Urothelium cell line (cell line): ENCODE data around the gene CEBPZOS.
A peak's percentile ranks its signal among the peaks of the same experiment; 100 is the strongest.
"Not testable (repeated sequence)": the region's sequence is repeated elsewhere in the genome, so short reads cannot be mapped to it uniquely, and the experiment has no call there.

Experiments
- DNase-seq: peaks from one replicate; pipeline ENCODE4 v3.0.0; 2011; ENCODE audit warnings: low spot score, mixed read lengths
- FAIRE-seq: peaks from 2 replicates; lab custom pipeline; 2011; peaks lifted over from hg19 to GRCh38; lab: Jason Lieb, UNC

The CEBPZOS gene

DNA sequence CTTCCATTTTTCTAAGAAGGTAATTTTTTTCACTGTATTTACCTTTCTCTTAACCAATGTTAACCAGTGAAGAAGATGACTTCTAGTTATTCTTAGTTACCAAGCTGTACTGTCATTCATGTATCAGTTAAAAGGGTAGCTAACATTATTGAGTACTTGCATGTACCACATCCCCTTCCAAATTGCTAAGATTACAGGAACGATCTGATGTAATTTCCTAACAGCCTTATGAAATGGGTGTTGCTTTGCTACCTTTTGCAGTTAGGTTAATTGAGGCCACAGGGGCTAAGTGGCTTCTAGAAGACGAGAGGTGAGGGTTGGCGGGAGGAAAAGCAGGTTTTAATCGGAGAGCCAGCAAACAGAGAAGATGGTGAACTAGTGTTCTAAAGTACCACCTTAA is 6.0 kb upstream of the CEBPZOS start:
- no peak for FAIRE-seq
- no peak for DNase-seq

DNA sequence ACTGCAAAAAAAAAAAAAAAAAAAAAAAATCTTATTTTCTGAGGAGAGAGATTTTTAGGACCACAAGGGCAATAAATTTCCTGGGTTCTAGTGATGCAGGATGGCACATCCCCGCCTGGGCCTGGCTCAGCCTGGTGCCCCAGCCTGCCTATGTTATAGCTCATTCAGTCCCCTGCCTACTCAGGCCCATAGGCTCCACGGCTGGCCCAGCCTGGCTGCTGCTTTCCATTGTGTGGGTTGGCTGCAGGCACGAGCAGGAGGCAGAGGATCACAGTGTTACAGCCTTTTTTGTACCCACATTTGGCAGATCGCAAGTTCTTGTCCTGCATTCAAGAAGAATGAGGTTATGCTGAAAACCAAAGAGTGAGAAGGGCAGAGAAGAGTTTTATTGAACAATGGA is 5.0 kb upstream of the CEBPZOS start:
- no peak for FAIRE-seq
- no peak for DNase-seq

DNA sequence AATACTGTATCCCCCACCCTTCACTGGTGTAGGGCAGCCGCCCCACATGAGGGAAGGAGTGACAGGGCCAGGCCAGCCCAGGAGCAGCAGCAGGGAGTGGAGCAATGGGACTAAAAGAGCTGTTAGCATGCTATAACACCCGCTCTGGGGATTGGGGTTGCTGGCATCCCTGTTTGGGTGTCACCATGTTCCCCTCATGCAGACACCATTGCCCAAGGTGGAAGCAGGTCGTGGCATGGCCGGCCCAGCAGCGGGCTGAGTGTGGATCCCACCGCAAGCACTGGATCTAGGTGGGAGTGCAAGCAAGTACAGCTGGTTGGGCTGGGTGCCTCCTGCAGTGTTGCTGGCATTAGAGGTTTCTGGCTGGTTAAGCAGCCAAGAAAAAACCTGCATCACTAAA is 4.5 kb upstream of the CEBPZOS start:
- FAIRE-seq (no peak), DNase-seq (no peak)

DNA sequence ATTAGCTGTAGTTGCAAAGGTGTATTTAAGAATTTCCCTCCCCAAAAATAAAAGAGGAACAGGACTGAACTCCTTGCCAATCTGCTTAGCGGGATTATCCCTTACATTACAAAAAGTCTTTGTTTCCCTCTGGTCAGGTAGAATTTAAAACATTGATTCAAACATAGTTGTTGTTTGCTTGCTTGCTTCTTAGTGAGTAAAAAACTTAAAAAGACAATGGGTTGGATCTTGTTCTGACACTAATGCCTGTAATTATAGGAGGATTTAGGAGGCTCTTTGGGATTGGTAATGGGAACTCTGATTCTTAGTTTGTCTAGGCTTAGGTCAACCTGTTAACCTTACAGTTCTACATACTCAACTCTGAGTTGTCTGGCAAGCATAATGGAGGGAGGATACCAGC is 3.7 kb upstream of the CEBPZOS start:
- FAIRE-seq (no peak), DNase-seq (no peak)

DNA sequence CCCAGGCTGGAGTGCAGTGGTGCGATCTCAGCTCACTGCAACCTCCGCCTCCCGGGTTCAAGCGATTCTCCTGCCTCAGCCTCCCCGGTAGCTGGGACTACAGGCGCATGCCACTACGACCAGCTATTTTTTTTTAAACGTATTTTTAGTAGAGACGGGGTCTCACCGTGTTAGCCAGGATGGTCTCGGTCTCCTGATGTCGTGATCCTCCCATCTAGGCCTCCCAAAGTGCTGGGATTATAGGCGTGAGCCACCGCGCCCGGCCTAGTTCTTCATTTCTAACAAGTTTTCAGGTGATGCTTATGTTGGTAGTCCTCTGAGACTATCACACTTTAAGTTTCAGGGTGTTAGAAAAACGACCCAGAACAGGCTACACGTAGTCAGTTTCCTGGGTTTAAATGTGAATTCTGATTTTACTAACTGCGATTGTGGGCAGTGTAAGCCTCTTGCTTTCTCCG is 405 bp upstream of the CEBPZOS start:
- not testable (repeated sequence) for DNase-seq, FAIRE-seq

DNA sequence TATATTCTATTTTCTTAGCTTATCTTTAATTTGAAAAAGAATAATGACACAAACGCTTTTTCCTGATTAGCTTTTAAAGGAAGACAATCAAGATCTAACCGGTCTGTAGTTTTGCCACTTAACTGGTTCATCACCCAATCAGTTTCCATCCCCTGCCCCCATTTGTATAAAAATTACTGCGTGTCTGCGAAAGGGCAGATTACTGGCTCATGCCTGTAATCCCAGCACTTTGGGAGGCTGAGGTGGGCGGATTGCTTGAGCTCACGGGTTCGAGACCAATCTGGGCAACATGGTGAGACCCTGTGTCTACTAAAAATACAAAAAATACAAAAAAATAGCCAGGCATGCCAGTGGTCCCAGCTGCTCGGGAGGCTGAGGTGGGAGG is 2.4 kb downstream of the CEBPZOS start:
- DNase-seq (no peak), FAIRE-seq (no peak)

DNA sequence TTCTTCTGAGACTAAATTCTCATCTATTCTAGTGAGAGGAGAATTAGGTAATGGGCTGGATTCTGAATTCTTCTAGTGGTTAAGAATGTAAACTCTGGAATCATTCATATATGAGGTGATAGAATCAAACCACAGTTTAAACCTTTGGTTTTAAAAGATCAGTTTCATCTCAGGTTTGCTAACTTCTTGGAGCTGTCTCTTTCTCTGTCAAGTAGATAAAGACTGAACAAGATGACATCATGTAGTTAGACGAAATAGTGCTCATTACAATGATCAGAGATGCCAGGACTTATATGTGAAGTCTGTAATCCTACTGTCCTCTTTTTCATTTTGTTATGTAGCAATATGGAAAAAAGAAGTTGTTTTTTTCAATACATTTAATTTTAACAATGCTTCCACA is 4.9 kb downstream of the CEBPZOS start:
- no peak for FAIRE-seq
- no peak for DNase-seq

DNA sequence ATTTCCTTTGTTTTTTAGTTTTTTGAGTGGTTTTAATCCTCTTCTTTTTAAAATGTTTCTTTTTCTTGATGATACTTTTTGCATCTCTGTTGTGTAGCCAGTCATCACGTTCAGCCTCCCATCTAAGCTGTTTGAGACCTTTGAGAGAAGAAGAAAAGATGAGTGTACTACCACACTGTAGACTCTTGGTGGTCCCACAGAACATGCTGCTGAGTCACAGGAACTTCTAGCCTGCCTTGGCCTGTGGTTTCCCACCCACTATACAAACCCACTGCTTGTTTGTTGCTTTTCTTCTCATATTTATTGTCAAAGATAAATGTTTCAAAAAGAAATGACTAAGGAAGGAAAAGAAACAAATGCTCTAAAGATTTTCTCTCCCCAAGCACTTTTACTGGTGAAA is 5.5 kb downstream of the CEBPZOS start:
- no peak for DNase-seq

DNA sequence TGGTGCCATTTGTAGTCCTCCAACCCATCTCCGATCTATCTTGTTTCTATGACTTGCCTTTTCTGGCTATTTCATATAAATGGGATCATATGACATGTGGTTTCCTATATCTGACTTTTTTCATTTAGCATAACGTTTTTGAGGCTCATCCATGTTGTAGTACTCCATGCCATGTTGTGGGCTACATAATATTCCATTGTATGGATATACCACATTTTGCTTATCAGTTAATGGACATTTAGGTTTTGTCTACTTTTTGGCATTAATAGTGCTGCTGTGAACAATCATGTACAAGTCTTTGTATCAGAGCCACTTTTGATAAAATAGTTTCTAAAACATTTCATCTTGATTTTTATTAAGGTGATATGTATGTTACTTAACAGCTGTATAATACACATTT is 7.4 kb downstream of the CEBPZOS start:
- DNase-seq = no peak

More for the DNA sequence above, 5.5 kb downstream of the CEBPZOS start:
- FAIRE-seq = no peak

DNA sequence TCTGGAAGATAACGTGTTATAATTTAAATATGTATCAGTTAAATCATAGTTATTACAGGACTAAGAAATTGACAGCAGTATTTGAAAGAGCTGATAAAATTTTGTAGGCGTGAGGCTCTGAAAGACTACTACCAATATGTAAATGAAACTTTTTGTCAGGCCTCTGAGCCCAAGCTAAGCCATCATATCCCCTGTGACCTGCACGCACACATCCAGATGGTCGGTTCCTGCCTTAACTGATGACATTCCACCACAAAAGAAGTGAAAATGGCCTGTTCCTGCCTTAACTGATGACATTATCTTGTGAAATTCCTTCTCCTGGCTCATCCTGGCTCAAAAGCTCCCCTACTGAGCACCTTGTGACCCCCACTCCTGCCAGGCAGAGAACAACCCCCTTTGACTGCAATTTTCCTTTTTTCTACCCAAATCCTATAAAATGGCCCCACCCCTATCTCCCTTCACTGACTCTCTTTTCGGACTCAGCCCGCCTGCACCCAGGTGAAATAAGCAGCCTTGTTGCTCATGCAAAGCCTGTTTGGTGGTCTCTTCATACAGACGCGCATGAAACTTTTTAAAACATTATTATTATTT is 8.9 kb downstream of the CEBPZOS start:
- not testable (repeated sequence) for DNase-seq, FAIRE-seq

More for the DNA sequence above, 7.4 kb downstream of the CEBPZOS start:
- FAIRE-seq = no peak

DNA sequence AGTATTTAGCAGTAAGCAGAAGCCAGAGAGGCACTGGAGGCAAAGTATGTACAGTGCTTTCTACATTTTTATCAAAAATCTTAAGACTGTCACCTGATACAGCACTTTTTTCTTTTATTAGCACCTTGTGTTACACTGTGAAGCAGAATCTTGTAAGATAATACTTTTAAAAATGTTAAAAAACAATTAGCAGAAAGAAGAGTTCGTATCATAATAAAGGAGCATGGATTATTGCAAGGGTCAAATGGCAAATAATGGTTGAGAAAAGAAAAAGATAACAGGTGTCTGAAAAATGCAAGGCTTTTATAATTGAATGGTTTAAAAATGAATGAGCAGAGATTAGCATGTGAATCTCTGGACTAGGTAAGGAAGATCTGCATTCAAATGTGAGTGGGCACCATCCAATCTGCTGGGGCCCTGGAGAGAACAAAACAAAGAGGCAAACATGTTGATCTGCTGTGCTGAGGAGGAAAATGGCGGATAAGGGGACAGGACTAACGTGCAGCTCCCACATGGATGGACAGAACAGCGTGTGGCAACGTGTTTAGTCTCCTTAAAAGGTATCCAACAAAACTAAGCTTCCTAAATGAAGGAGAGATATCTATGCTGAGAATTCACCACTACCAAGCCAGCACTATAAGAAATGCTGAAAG is 9.5 kb downstream of the CEBPZOS start:
- FAIRE-seq = no peak
- DNase-seq = no peak

DNA sequence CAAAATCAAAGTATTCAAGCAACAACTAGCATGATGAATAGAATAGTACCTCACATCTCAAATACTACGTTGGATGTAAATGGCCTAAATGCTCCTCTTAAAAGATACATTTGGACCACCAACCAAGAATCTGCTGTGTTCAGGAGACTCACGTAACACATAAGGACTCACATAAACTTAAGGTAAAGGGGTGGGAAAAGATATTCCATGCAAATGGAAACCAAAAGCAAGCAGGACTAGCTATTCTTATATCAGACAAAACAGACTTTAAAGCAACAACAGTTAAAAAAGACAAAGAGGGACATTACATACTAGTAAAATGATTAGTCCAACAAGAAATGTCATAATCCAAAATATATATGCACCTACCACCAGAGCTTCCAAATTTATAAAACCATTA is 10.5 kb downstream of the CEBPZOS start:
- not testable (repeated sequence) for FAIRE-seq, DNase-seq

DNA sequence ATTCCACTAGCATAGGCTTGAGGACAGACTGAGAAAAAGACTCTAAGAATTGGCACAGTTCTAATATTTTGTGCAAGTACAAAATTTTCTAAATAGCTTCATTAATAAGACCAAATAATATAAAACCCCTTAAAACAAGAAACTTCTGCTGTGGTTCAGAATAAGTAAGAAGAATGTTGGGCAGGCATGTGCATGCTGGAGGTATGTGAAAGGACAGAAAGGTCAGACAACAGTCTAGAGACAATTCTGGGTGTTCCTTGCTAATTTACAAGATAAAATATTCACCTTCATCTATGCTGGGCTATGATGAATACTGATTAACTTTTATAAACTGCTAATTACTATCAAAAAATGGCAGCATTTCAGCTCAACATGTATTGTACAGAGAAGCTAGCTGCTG is 14.9 kb downstream of the CEBPZOS start:
- DNase-seq = no peak
- FAIRE-seq = no peak

DNA sequence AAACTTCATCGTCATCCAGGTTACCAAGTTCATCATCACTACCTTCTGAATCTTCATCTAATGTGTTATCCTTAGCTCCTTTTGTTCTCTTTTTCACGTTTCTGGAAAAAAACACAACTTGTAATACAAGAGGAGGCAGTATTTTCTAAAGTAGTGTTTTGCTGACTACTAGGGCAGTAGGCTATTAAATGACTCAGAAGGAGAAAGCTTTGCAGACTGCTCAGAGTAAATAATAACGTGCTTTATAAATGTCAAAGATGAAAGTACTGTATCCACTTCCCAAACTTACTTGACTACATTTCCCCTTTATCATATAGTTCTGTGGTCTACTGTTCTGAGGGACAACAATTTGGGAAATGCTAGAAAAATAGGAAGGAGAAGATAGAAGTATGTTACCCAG is 15.6 kb downstream of the CEBPZOS start:
- no peak for FAIRE-seq
- no peak for DNase-seq

DNA sequence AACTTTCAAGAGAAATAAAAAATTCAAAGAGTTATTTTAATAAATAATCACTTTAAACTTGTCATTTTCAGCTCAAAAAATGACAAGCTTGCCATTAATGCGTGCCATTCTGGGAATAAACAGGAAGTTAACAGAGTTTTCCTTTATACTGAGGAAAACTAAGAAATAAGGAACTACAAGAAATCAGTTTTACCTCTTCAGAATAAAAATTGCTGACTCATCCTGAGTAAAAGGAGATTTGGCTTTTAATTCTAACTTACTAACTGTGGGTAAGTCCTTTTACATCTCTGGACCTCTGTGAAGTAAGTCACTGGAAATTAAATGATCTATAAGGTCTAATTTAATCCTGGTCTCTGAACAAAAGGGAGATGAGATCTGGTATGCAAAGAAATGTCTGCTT is 19.0 kb downstream of the CEBPZOS start:
- no peak for DNase-seq
- FAIRE-seq = no peak

DNA sequence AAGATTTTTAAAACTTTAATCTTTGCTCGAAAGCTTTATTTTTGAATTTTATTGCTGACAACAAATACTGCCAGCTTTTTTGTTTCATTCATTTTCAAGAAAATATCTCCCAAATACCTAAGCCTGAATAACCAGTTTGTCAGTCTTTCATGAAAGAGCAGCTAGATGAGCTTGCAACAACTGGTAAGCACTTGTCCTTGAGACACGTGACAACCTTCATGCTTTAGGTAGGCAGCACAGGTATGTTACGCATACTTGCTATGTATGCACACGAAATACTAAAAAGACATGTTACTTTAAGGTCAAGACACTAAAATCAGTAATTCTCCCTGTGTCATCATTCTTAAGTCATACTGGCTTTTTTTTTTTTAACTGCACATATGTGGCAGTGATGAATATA is 22.8 kb downstream of the CEBPZOS start:
- no peak for FAIRE-seq
- no peak for DNase-seq

DNA sequence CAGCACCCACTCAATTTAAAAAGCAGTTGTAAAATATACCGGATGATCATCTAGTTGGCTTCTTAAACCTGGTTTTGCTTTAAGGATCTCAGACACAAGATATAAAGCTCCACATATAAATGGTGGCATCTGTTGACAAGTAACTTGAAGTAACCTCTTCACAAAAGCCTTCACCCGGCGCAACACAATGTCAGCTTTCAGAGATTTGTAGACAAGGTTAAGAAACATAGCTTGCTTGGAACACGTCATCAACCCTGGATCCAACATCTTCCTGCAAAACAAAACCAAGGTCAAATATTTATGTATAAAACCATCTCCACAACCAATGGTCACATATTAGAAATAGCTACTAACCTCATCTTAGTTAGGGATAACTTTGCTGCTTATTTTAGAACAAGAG is 26.8 kb downstream of the CEBPZOS start:
- DNase-seq (no peak), FAIRE-seq (no peak)

DNA sequence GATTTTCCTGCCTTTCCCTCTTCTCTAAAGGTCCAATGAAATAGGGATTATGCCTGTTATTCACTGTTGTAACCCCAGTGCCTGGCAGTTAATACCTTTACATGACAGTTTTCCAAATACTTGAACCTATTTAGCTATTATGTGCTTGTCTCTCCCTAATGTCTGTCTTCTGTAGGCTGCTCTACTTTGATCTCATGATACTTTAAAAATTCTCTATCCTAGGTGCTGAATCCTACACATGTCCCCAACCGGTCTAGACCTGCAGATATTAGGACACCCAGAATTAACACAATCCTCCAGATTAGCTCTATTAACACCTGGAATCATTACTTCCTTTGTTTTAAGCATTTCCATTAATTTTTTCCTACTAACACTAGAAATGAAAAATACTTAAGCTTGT is 27.8 kb downstream of the CEBPZOS start:
- no peak for DNase-seq
- FAIRE-seq = no peak

DNA sequence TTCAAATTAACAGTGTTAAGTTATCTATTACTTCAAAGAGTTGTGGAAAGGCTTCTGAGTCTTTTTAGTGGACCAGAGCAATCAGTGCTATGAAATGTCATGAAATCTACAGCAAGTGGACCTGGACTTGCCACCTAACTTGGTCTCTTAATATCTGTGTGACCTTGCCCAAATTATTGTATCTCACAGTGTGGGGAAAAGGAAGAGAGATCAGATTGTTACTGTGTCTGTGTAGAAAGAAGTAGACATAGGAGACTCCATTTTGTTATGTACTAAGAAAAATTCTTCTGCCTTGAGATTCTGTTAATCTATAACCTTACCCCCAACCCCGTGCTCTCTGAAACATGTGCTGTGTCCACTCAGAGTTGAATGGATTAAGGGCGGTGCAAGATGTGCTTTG is 28.8 kb downstream of the CEBPZOS start:
- not testable (repeated sequence) for DNase-seq, FAIRE-seq

DNA sequence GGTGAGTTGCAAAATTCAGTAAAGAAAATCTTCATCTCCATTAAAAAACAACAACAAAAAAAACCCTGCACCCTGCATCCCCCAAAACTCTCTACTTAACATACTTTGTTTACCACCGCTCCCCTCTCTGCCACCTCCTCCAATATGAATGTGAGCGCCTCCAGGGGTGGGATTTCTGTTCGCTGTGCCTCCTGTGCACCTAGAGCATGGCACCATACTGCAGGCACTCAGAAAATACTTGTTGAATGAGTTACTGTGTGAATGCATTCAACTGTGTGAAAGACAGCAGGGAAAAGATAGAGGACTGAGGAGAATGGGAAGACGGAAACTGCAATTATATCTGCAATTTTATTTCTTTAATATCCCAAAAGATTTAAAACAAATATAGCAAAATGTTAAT is 30.6 kb downstream of the CEBPZOS start:
- no peak for DNase-seq
- no peak for FAIRE-seq

DNA sequence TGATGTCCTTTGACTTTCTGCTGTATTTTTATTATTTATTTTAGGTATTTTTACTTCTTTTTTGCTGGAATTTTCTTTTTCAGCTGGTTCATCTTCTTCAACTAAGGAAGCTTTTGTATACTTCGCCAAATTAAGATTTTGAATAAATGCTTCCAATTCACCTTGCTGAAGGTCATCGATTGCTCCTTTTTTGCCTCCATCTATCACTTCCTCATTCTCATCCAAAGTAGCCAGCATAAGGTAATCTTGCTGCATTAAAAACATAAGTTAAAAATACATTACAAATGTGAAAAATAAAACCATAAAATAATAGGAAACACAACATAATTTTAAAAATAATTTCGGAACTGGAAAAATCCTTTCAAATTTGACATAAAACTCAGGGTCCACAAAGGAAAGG is 32.5 kb downstream of the CEBPZOS start:
- no peak for FAIRE-seq
- DNase-seq = no peak

DNA sequence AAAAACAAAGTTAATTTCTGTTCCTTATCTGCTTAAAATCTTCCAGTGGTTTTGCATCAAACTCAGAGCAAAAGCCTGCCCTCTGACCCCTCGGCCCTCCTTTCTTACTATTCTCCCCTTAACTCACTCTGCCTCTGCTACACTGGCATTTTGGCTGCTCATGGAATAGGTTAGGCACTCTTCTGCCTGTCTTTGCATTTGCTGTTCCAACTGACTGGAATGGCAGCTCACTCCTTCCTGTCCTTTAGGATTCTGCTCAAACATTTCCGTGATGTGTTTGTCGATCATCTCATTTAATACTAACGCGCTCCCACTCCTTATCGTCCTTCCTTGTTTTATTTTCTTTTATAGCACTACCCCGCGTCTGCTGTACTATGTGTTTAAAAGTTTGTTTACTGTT is 34.3 kb downstream of the CEBPZOS start:
- DNase-seq (peak; percentile 14), FAIRE-seq (no peak)
